Endothelial cell (in vitro differentiated cells): ENCODE data around the gene MILR1. TPM values are rescaled to one million over a fixed set of nuclear protein-coding genes. Genes with fewer than 3 reads are reported as not detected.
A peak's percentile ranks its signal among the peaks of the same experiment; 100 is the strongest.

Experiments
- DNase-seq: peaks from one replicate; pipeline ENCODE4 v3.0.0; 2021; ENCODE audit warnings: low spot score
- H3K27ac Mint-ChIP-seq: one replicate; pipeline ENCODE4 v1.8.0; 2021; ENCODE audit warnings: mixed read lengths, inconsistent platforms; ENCODE audit not compliant: unreplicated experiment
- H3K27me3 Mint-ChIP-seq: one replicate; pipeline ENCODE4 v1.8.0; 2021; ENCODE audit warnings: mild to moderate bottlenecking, moderate library complexity, mixed read lengths, inconsistent platforms; ENCODE audit not compliant: unreplicated experiment
- H3K36me3 Mint-ChIP-seq: one replicate; pipeline ENCODE4 v1.8.0; 2021; ENCODE audit warnings: mild to moderate bottlenecking, low read depth, mixed read lengths, inconsistent platforms; ENCODE audit not compliant: unreplicated experiment
- H3K4me1 Mint-ChIP-seq: one replicate; pipeline ENCODE4 v1.8.0; 2021; ENCODE audit warnings: mild to moderate bottlenecking, mixed read lengths, inconsistent platforms; ENCODE audit not compliant: unreplicated experiment
- H3K4me3 Mint-ChIP-seq: one replicate; pipeline ENCODE4 v1.8.0; 2021; ENCODE audit warnings: mild to moderate bottlenecking, mixed read lengths, inconsistent platforms; ENCODE audit not compliant: unreplicated experiment
- H3K9me3 Mint-ChIP-seq: one replicate; pipeline ENCODE4 v1.8.0; 2021; ENCODE audit warnings: mixed read lengths, inconsistent platforms; ENCODE audit not compliant: unreplicated experiment
- CTCF ChIP-seq: fragments of 200-600 bp; sonication (generic); IDR thresholded peaks from one replicate; pipeline ENCODE4 v1.5.0; 2021; ENCODE audit warnings: antibody characterized with exemption; ENCODE audit not compliant: unreplicated experiment
- total RNA-seq: library from RNA; stranded (reverse); fragmentation: NEBNext Ultra II Directional; extraction: Animal tissue kit (Norgen Biotek cat#: 25700); gene quantifications from one replicate; pipeline ENCODE4 v1.2.1, GENCODE V29; 2021; ENCODE audit not compliant: unreplicated experiment

MILR1 gene
- total RNA-seq, 1 donor from 2014 or later = 1.6 TPM

- peak; percentile 42 for TF ChIP-seq CTCF
- DNase-seq = peak; percentile 89
- peaks cover 52% of the 10 kb centered on the region for H3K4me1 Mint-ChIP-seq
- peaks cover 51% of the 10 kb centered on the region for H3K36me3 Mint-ChIP-seq
- H3K27ac Mint-ChIP-seq = peak within 1 kb of the TSS; percentile 90
- no peaks in the 10 kb centered on the region for H3K9me3 Mint-ChIP-seq
- peaks cover 21% of the 10 kb centered on the region for H3K27me3 Mint-ChIP-seq
- peak within 1 kb of the TSS; percentile 99 for H3K4me3 Mint-ChIP-seq
Measured at GRCh38 chr17:64496786-64497564, 48.1 kb downstream of the MILR1 start, which contains the start of gene POLG2. POLG2 (minus strand) TSS chr17:64497054; CDS start chr17:64496968, 86 bp downstream.

GRCh38 chr17:64497565-64498035 lies 48.7 kb downstream of the MILR1 start:
- no peak for TF ChIP-seq CTCF
- Mint-ChIP-seq H3K36me3 (peaks cover 57% of the 10 kb centered on the region), H3K4me3 (peak overlapping the region; percentile 99), H3K9me3 (no peaks in the 10 kb centered on the region), H3K4me1 (peaks cover 56% of the 10 kb centered on the region), H3K27me3 (peaks cover 23% of the 10 kb centered on the region), H3K27ac (peak overlapping the region; percentile 86)
- no peak for DNase-seq

- no peaks in the 10 kb centered on the region for H3K9me3 Mint-ChIP-seq
- no peak for TF ChIP-seq CTCF
- H3K27me3 Mint-ChIP-seq = peaks cover 25% of the 10 kb centered on the region
- H3K36me3 Mint-ChIP-seq = peaks cover 66% of the 10 kb centered on the region
- H3K4me3 Mint-ChIP-seq = peak overlapping the region; percentile 11
- H3K27ac Mint-ChIP-seq = peak overlapping the region; percentile 53
- DNase-seq = no peak
- peaks cover 63% of the 10 kb centered on the region for H3K4me1 Mint-ChIP-seq
Measured at GRCh38 chr17:64498308-64499203, 49.6 kb downstream of the MILR1 start.

GRCh38 chr17:64499805-64500486 lies 51.0 kb downstream of the MILR1 start:
- peak overlapping the region; percentile 88 for H3K4me3 Mint-ChIP-seq

More at GRCh38 chr17:64499805-64500486, 51.0 kb downstream of the MILR1 start:
- Mint-ChIP-seq H3K36me3 (peaks cover 74% of the 10 kb centered on the region), H3K27me3 (peaks cover 24% of the 10 kb centered on the region), H3K27ac (peak overlapping the region; percentile 55), H3K4me1 (peaks cover 75% of the 10 kb centered on the region), H3K9me3 (no peaks in the 10 kb centered on the region)
- no peak for DNase-seq
- TF ChIP-seq CTCF = no peak
